Gastrocnemius medialis (tissue), 4 donors: ENCODE measurements around the gene BCL2L14.

Experiments used
- CTCF ChIP-seq, 5 experiments: fragments of 450-650 bp in 3 of 5; fragments of 200-600 bp in 2 of 5; sonication (generic) in 2 of 5; IDR thresholded peaks in 4 of 5; conservative IDR thresholded peaks in 1 of 5; 1 replicate in 4 of 5; 2 replicates in 1 of 5; pipeline ENCODE4 v1.5.1; 2016 to 2019; ENCODE audit warnings: antibody characterized with exemption in 5 of 5, mild to moderate bottlenecking in 3 of 5, moderate library complexity in 3 of 5
- POLR2A ChIP-seq, 2 donors: fragments of 450-650 bp; IDR thresholded peaks; one replicate each; pipeline ENCODE4 v1.6.1; 2017; ENCODE audit warnings: antibody characterized with exemption in 2 of 2, mild to moderate bottlenecking in 2 of 2, moderate library complexity in 2 of 2

DNA sequence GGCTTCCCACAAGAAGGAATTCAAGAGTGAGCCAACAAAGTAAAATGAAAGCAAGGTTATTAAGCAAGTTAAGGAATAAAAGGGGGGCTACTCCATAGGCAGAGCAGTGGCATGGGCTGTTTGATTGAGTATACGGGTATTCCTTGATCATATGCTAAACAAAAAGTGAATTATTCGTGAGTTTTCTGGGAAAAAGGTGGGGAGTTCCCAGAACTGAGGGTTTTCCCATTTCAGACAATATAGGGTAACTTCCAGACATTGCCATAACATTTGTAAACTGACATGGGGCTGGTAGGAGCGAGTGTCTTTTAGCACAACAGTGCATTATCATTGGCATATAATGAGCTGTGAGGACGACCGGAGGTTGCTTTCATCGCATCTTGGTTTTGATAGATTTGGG is 2.0 kb upstream of the BCL2L14 start:
- no peak for TF ChIP-seq CTCF (IDR thresholded peaks at IDR 0.05 in 4 of 5, conservative IDR thresholded peaks at IDR 0.05 in 1 of 5)
- no peak for TF ChIP-seq POLR2A (IDR thresholded peaks at IDR 0.05)
